Measurements from ENCODE around the gene CACNA2D2. TPM values are rescaled to one million over a fixed set of nuclear protein-coding genes. Genes with fewer than 3 reads are reported as not detected.

The CACNA2D2 gene
- total RNA-seq, 1 donor from 2014 or later, result 1.00 TPM

DNA sequence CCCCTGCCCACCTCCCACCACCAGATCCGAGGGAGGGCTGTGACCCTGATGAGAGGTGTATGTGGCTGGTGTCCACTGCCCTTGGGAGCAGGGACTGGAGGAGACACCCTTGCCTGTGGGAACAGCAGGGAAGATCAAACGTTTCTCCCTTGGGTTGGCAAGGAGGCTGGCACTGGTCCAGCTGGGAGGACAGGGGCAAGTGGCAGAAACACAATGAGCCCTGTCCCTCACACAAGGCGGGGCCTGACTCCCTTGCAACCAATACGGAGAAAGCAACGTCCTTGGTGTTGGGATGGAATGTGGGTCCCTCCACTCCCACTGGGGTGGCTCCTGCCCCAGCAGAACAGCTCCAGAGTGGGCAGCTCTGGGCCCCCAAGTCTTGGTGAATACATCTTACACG is 186.1 kb downstream of the CACNA2D2 start:
- no peak for FAIRE-seq
- H3K27me3 Mint-ChIP-seq (ENCODE audit: low read depth, unreplicated experiment), result no peaks in the 10 kb centered on the region
- no peak overlapping the region for H3K4me3 Mint-ChIP-seq (ENCODE audit: unreplicated experiment)
- peaks cover 16% of the 10 kb centered on the region for H3K4me1 Mint-ChIP-seq (ENCODE audit: low read depth, unreplicated experiment)
- peak overlapping the region; percentile 55 for H3K4me2 ChIP-seq (ENCODE audit: low read length)
- no peak overlapping the region for H2AFZ ChIP-seq (ENCODE audit: low read depth, low read length)
- H3K36me3 Mint-ChIP-seq (ENCODE audit: low read depth, unreplicated experiment), result peaks cover 22% of the 10 kb centered on the region
- TF ChIP-seq EZH2 (IDR thresholded peaks at IDR 0.05; ENCODE audit: insufficient read depth, low read length), result no peak
- TF ChIP-seq, protein P1, sequence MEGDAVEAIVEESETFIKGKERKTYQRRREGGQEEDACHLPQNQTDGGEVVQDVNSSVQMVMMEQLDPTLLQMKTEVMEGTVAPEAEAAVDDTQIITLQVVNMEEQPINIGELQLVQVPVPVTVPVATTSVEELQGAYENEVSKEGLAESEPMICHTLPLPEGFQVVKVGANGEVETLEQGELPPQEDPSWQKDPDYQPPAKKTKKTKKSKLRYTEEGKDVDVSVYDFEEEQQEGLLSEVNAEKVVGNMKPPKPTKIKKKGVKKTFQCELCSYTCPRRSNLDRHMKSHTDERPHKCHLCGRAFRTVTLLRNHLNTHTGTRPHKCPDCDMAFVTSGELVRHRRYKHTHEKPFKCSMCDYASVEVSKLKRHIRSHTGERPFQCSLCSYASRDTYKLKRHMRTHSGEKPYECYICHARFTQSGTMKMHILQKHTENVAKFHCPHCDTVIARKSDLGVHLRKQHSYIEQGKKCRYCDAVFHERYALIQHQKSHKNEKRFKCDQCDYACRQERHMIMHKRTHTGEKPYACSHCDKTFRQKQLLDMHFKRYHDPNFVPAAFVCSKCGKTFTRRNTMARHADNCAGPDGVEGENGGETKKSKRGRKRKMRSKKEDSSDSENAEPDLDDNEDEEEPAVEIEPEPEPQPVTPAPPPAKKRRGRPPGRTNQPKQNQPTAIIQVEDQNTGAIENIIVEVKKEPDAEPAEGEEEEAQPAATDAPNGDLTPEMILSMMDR (IDR thresholded peaks at IDR 0.05; ENCODE audit: insufficient read depth, low read depth, low read length), result no peak
- peak overlapping the region; percentile 29 for H3K9ac ChIP-seq (ENCODE audit: low read length)
- peaks cover 29% of the 10 kb centered on the region for H3K4me1 ChIP-seq (ENCODE audit: insufficient read depth, low read length)
- no peaks in the 10 kb centered on the region for H3K9me3 ChIP-seq (ENCODE audit: insufficient read depth, low read depth, low read length)
- H3K36me3 ChIP-seq (ENCODE audit: insufficient read depth, low read length), result peaks cover 8% of the 10 kb centered on the region
- H3K9me3 Mint-ChIP-seq (ENCODE audit: unreplicated experiment), result no peaks in the 10 kb centered on the region
- no peak for DNase-seq (ENCODE audit: low read depth)
- H3K27ac ChIP-seq (ENCODE audit: low read depth, low read length), result no peak overlapping the region
- H3K79me2 ChIP-seq (ENCODE audit: insufficient read depth, low read length), result peaks cover 40% of the 10 kb centered on the region
- H3K4me3 ChIP-seq (ENCODE audit: insufficient read depth, low read depth, low read length), result no peak overlapping the region
- no peaks in the 10 kb centered on the region for H3K27me3 ChIP-seq (ENCODE audit: insufficient read depth, low read length)
- peaks cover 58% of the 10 kb centered on the region for H4K20me1 ChIP-seq (ENCODE audit: insufficient read depth, low read length)
- H3K27ac Mint-ChIP-seq (ENCODE audit: unreplicated experiment), result peak overlapping the region; percentile 53

DNA sequence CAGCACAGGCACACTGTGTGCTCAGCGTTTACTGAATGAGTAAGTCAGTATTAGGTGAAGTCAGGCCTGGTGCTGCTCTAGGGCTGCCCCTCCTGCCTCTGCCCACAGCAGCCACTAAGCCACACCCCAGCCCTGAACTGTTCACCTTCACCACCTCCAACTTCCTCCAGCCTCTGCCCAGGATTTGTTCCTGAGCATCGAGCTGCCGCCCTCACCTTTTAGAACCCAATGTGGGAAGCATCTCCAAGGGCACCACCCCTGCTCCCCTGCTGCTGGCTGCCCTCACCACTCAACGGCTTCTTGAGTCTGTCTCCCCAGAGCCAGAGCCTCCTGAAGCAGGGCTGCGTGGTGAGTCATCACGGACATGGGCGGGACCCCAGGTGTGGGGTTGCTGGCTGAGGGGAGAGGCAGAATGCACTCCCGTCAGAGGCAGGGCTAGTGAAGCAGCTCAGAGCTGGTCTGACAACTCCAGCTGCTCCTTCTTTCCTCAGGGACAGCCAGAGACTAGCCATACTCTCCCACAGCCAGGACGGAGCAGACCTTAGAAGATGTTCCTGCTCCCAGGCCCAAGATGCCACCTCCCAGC is 186.7 kb downstream of the CACNA2D2 start:
- Mint-ChIP-seq H3K4me3 (ENCODE audit: unreplicated experiment) (no peak overlapping the region), H3K4me1 (ENCODE audit: low read depth, unreplicated experiment) (peaks cover 16% of the 10 kb centered on the region), H3K9me3 (ENCODE audit: unreplicated experiment) (no peaks in the 10 kb centered on the region), H3K36me3 (ENCODE audit: low read depth, unreplicated experiment) (peaks cover 22% of the 10 kb centered on the region), H3K27ac (ENCODE audit: unreplicated experiment) (no peak overlapping the region), H3K27me3 (ENCODE audit: low read depth, unreplicated experiment) (no peaks in the 10 kb centered on the region)
- H2AFZ ChIP-seq (ENCODE audit: low read depth, low read length), result no peak overlapping the region
- peak overlapping the region; percentile 55 for H3K4me2 ChIP-seq (ENCODE audit: low read length)
- H3K4me1 ChIP-seq (ENCODE audit: insufficient read depth, low read length), result peaks cover 24% of the 10 kb centered on the region
- DNase-seq (ENCODE audit: low read depth) (peak; percentile 65), FAIRE-seq (no peak)
- peaks cover 40% of the 10 kb centered on the region for H3K79me2 ChIP-seq (ENCODE audit: insufficient read depth, low read length)
- H3K36me3 ChIP-seq (ENCODE audit: insufficient read depth, low read length), result peaks cover 8% of the 10 kb centered on the region
- H3K27ac ChIP-seq (ENCODE audit: low read depth, low read length), result no peak overlapping the region
- H3K27me3 ChIP-seq (ENCODE audit: insufficient read depth, low read length), result no peaks in the 10 kb centered on the region
- no peak overlapping the region for H3K4me3 ChIP-seq (ENCODE audit: insufficient read depth, low read depth, low read length)
- no peak for TF ChIP-seq EZH2 (IDR thresholded peaks at IDR 0.05; ENCODE audit: insufficient read depth, low read length)
- TF ChIP-seq, protein P1 (IDR thresholded peaks at IDR 0.05; ENCODE audit: insufficient read depth, low read depth, low read length), result no peak
- peak overlapping the region; percentile 29 for H3K9ac ChIP-seq (ENCODE audit: low read length)
- H4K20me1 ChIP-seq (ENCODE audit: insufficient read depth, low read length), result peaks cover 58% of the 10 kb centered on the region
- H3K9me3 ChIP-seq (ENCODE audit: insufficient read depth, low read depth, low read length), result no peaks in the 10 kb centered on the region

- H3K27ac Mint-ChIP-seq (ENCODE audit: unreplicated experiment), result no peak overlapping the region
- DNase-seq (ENCODE audit: low read depth) (no peak), FAIRE-seq (no peak)
- no peak overlapping the region for H3K9ac ChIP-seq (ENCODE audit: low read length)
- peaks cover 48% of the 10 kb centered on the region for H4K20me1 ChIP-seq (ENCODE audit: insufficient read depth, low read length)
- H3K9me3 ChIP-seq (ENCODE audit: insufficient read depth, low read depth, low read length), result no peaks in the 10 kb centered on the region
- no peaks in the 10 kb centered on the region for H3K27me3 ChIP-seq (ENCODE audit: insufficient read depth, low read length)
- peaks cover 19% of the 10 kb centered on the region for H3K36me3 Mint-ChIP-seq (ENCODE audit: low read depth, unreplicated experiment)
- H3K4me2 ChIP-seq (ENCODE audit: low read length), result no peak overlapping the region
- peaks cover 11% of the 10 kb centered on the region for H3K4me1 Mint-ChIP-seq (ENCODE audit: low read depth, unreplicated experiment)
- H3K4me3 Mint-ChIP-seq (ENCODE audit: unreplicated experiment), result no peak overlapping the region
- no peak overlapping the region for H2AFZ ChIP-seq (ENCODE audit: low read depth, low read length)
- peaks cover 8% of the 10 kb centered on the region for H3K36me3 ChIP-seq (ENCODE audit: insufficient read depth, low read length)
- H3K4me3 ChIP-seq (ENCODE audit: insufficient read depth, low read depth, low read length), result no peak overlapping the region
- peaks cover 14% of the 10 kb centered on the region for H3K4me1 ChIP-seq (ENCODE audit: insufficient read depth, low read length)
- H3K27me3 Mint-ChIP-seq (ENCODE audit: low read depth, unreplicated experiment), result no peaks in the 10 kb centered on the region
- peaks cover 27% of the 10 kb centered on the region for H3K79me2 ChIP-seq (ENCODE audit: insufficient read depth, low read length)
- peaks cover under 1% of the 10 kb centered on the region for H3K9me3 Mint-ChIP-seq (ENCODE audit: unreplicated experiment)
- no peak for TF ChIP-seq EZH2 (IDR thresholded peaks at IDR 0.05; ENCODE audit: insufficient read depth, low read length)
- TF ChIP-seq, protein P1 (IDR thresholded peaks at IDR 0.05; ENCODE audit: insufficient read depth, low read depth, low read length), result no peak
- H3K27ac ChIP-seq (ENCODE audit: low read depth, low read length), result no peak overlapping the region
Observed at GRCh38 chr3:50314816-50315215, 188.6 kb downstream of the CACNA2D2 start.
